Panc1 (cell line): ENCODE results near the gene ADSL. TPM values are rescaled to one million over a fixed set of nuclear protein-coding genes. Genes with fewer than 3 reads are reported as not detected.

Experiments used
- ATAC-seq: fragments of 200-7000 bp; cut with Tn5 transposase; 2 replicates; pipeline ENCODE4 v1.9.1; 2020; ENCODE audit warnings: mild to moderate bottlenecking, moderate library complexity
- BruUV-seq: library from RNA; stranded (reverse); fragments of 400-500 nt; replicated peaks from 2 replicates; lab custom pipeline; 2021; lab: Mats Ljungman, UMichigan
- CTCF ChIA-PET: fragments of 300-600 bp; sonication (Branson Sonifier 250); formaldehyde crosslinking; loops from one replicate; lab custom pipeline; 2022; ENCODE audit warnings: antibody characterized with exemption; lab: Charles Lee
- POLR2A ChIA-PET: fragments of 300-600 bp; sonication (Branson Sonifier 250); formaldehyde crosslinking; loops from one replicate; lab custom pipeline; 2022; ENCODE audit warnings: antibody characterized with exemption; lab: Charles Lee
- DNase-seq: peaks from one replicate; pipeline ENCODE4 v3.0.0-alpha.2; 2010; ENCODE audit warnings: low read depth, low spot score
- H3K27ac ChIP-seq: 2 replicates; pipeline ENCODE4 v1.5.1; 2011; ENCODE audit warnings: mild to moderate bottlenecking, low read length, inconsistent platforms
- H3K27me3 ChIP-seq: fragments of 200-500 bp; sonication (Bioruptor generic); 2 replicates; pipeline ENCODE4 v1.6.0; 2014; ENCODE audit warnings: low read length, inconsistent platforms; ENCODE audit not compliant: control insufficient read depth, insufficient read depth
- H3K36me3 ChIP-seq: fragments of 200-500 bp; sonication (Bioruptor generic); 2 replicates; pipeline ENCODE4 v1.5.1; 2014; ENCODE audit warnings: inconsistent platforms, mild to moderate bottlenecking, low read length, moderate library complexity; ENCODE audit not compliant: control insufficient read depth, insufficient read depth
- H3K4me1 ChIP-seq: 2 replicates; pipeline ENCODE4 v1.5.1; 2011; ENCODE audit warnings: inconsistent platforms, mild to moderate bottlenecking, low read length, moderate library complexity; ENCODE audit not compliant: control insufficient read depth, insufficient read depth
- H3K4me3 ChIP-seq, 2 experiments: 2 replicates each; pipeline ENCODE4 v1.5.1; 2011 to 2012; ENCODE audit warnings: low read depth in 2 of 2, low read length in 2 of 2, mild to moderate bottlenecking in 2 of 2, inconsistent platforms in 1 of 2, moderate library complexity in 1 of 2
- H3K9me3 ChIP-seq: fragments of 200-500 bp; sonication (Bioruptor generic); 2 replicates; pipeline ENCODE4 v1.5.1; 2014; ENCODE audit warnings: low read depth, mild to moderate bottlenecking, inconsistent platforms, low read length, moderate library complexity; ENCODE audit not compliant: control insufficient read depth, insufficient read depth
- CTCF ChIP-seq: fragments of 450-650 bp; IDR thresholded peaks from 2 replicates; pipeline ENCODE4 v1.5.1; 2017; ENCODE audit warnings: mild to moderate bottlenecking
- POLR2AphosphoS5 ChIP-seq: IDR thresholded peaks from 2 replicates; pipeline ENCODE4 v1.6.1; 2012; ENCODE audit warnings: mild to moderate bottlenecking, low read depth, low read length, moderate library complexity
- REST ChIP-seq, 2 experiments: IDR thresholded peaks; 2 replicates each; pipeline ENCODE4 v1.6.1; 2011 to 2012; ENCODE audit warnings: low read depth in 2 of 2, control low read depth in 1 of 2, low read length in 1 of 2, mild to moderate bottlenecking in 1 of 2, moderate library complexity in 1 of 2; ENCODE audit not compliant: insufficient read depth in 1 of 2
- SIN3A ChIP-seq: IDR thresholded peaks from 2 replicates; pipeline ENCODE4 v1.6.1; 2012; ENCODE audit warnings: low read depth, mild to moderate bottlenecking, low read length, moderate library complexity, borderline replicate concordance; ENCODE audit not compliant: insufficient read depth
- TCF7L2 ChIP-seq: IDR thresholded peaks from 2 replicates; pipeline ENCODE4 v1.6.1; 2011; ENCODE audit warnings: mild to moderate bottlenecking, low read depth, low read length, inconsistent platforms
- in situ Hi-C: cut with HindIII; loops from 2 replicates; pipeline ENCODE4 v1.10.0; 2016; ENCODE audit warnings: low sequenced_read_pairs, low pct_unique_long_range_greater_than_20kb
- intact Hi-C: fragments of 100-400 bp; cut with micrococcal nuclease; formaldehyde crosslinking; loops from one replicate; pipeline ENCODE4 v1.10.0; 2022; ENCODE audit not compliant: unreplicated experiment
- total RNA-seq: library from RNA; stranded (reverse); gene quantifications from one replicate; pipeline ENCODE4 v1.2.1, GENCODE V29; 2021; ENCODE audit not compliant: unreplicated experiment

Gene ADSL
- total RNA-seq, 1 experiment from 2014 or later, result 107 TPM

- DNase-seq (no peak), ATAC-seq (no peak)
- Histone ChIP-seq H3K9me3 (no peaks in the 10 kb centered on the region), H3K36me3 (no peaks in the 10 kb centered on the region; the same call in 1 of the 2 replicates), H3K4me1 (no peaks in the 10 kb centered on the region), H3K27ac (no peak overlapping the region), H3K27me3 (no peaks in the 10 kb centered on the region), H3K4me3 (no peak overlapping the region)
- intact Hi-C loops (no loop called here), in situ Hi-C loops (no loop called here)
- POLR2A ChIA-PET, result interaction anchor here (0.6 kb wide), 1 partner anchor 456 kb away, joined by 17 read pairs; no protein-coding TSS in a partner anchor
- BruUV-seq, result TSS peak; percentile 42
- CTCF ChIA-PET, result no interaction called here
- TF ChIP-seq SIN3A, result no peak
- TF ChIP-seq REST (IDR thresholded peaks at IDR 0.05; ENCODE audit: insufficient read depth in 1 of 2, low read depth in 2 of 2, low read length in 1 of 2), result no peak
- TF ChIP-seq TCF7L2, result no peak
- TF ChIP-seq POLR2AphosphoS5, result no peak; the same call in 1 of the 2 replicates
- TF ChIP-seq CTCF, result no peak
Measured at GRCh38 chr22:40408718-40409612, 62.7 kb downstream of the ADSL start.

- Histone ChIP-seq H3K4me1 (no peaks in the 10 kb centered on the region), H3K36me3 (no peaks in the 10 kb centered on the region; the same call in 1 of the 2 replicates), H3K27ac (no peak overlapping the region), H3K9me3 (no peaks in the 10 kb centered on the region), H3K4me3 (no peak overlapping the region), H3K27me3 (no peaks in the 10 kb centered on the region)
- intact Hi-C loops (no loop called here), in situ Hi-C loops (no loop called here)
- DNase-seq (no peak), ATAC-seq (no peak)
- ChIA-PET POLR2A (interaction anchor here (0.6 kb wide), 1 partner anchor 456 kb away, joined by 17 read pairs; no protein-coding TSS in a partner anchor), CTCF (no interaction called here)
- no peak for TF ChIP-seq TCF7L2
- no peak for TF ChIP-seq SIN3A
- TF ChIP-seq POLR2AphosphoS5, result no peak
- TF ChIP-seq REST (IDR thresholded peaks at IDR 0.05; ENCODE audit: insufficient read depth in 1 of 2, low read depth in 2 of 2, low read length in 1 of 2), result no peak
- no peak for TF ChIP-seq CTCF
- BruUV-seq, result no TSS peak
Measured at GRCh38 chr22:40409613-40410113, 63.4 kb downstream of the ADSL start.
